HG02759 (cell line): Measurements from ENCODE around the gene MLXIP.
"Not testable (repeated sequence)": the region's sequence is repeated elsewhere in the genome, so short reads cannot be mapped to it uniquely, and the experiment has no call there.

Source experiments
- ATAC-seq: cut with Tn5 transposase; IDR thresholded peaks from one replicate; pipeline ENCODE4 v1.9.1; 2021; ENCODE audit warnings: mild to moderate bottlenecking, moderate library complexity; ENCODE audit not compliant: unreplicated experiment

Gene MLXIP

GRCh38 chr12:122176473-122176872 lies 97.9 kb downstream of the MLXIP start:
- ATAC-seq, result not testable (repeated sequence)

GRCh38 chr12:122182887-122183587 lies 104.5 kb downstream of the MLXIP start, which contains the start of gene LRRC43:
Gene LRRC43, plus strand, starts transcription at chr12:122183123. Its CDS starts 22 bp downstream, at chr12:122183145.
- no peak for ATAC-seq

- ATAC-seq, result no peak
Measured at GRCh38 chr12:122183588-122183940, 105.0 kb downstream of the MLXIP start.

- no peak for ATAC-seq
Measured at GRCh38 chr12:122184517-122184916, 106.0 kb downstream of the MLXIP start.

- no peak for ATAC-seq
Measured at GRCh38 chr12:122185079-122185478, 106.5 kb downstream of the MLXIP start.

GRCh38 chr12:122185494-122186082 lies 107.0 kb downstream of the MLXIP start:
- ATAC-seq, result no peak

- ATAC-seq, result no peak
Measured at GRCh38 chr12:122187466-122187865, 108.9 kb downstream of the MLXIP start.

- ATAC-seq, result no peak
Measured at GRCh38 chr12:122189626-122190475, 111.3 kb downstream of the MLXIP start.

- ATAC-seq, result no peak
Measured at GRCh38 chr12:122190842-122191668, 112.5 kb downstream of the MLXIP start.

GRCh38 chr12:122192441-122192840 lies 113.9 kb downstream of the MLXIP start:
- ATAC-seq, result no peak

- no peak for ATAC-seq
Measured at GRCh38 chr12:122194804-122195203, 116.2 kb downstream of the MLXIP start.

GRCh38 chr12:122195405-122195804 lies 116.8 kb downstream of the MLXIP start:
- ATAC-seq, result no peak
